PC-9 (cell line): ENCODE measurements around the gene FAM13B.

Source experiments
- CTCF ChIP-seq: fragments of 200-600 bp; sonication (generic); conservative IDR thresholded peaks from 2 replicates; pipeline ENCODE4 v1.6.1; 2017; ENCODE audit warnings: mixed run types, antibody characterized with exemption, mild to moderate bottlenecking, moderate library complexity
- EZH2 ChIP-seq: fragments of 200-600 bp; sonication (generic); IDR thresholded peaks from 2 replicates; pipeline ENCODE4 v1.8.0; 2017; ENCODE audit warnings: antibody characterized with exemption, low read depth

- TF ChIP-seq CTCF (no peak), EZH2 (no peak)
These were observed 136.3 kb downstream of the FAM13B start for GRCh38 chr5:137896560-137896959.
